MCF 10A (cell line): ENCODE results near the gene ULK2. TPM values are rescaled to one million over a fixed set of nuclear protein-coding genes. Genes with fewer than 3 reads are reported as not detected.

Experiments
- BruUV-seq: library from RNA; stranded (reverse); fragments of 400-500 nt; replicated peaks from 2 replicates; lab custom pipeline; 2021; lab: Mats Ljungman, UMichigan
- CTCF ChIA-PET: fragments of 300-600 bp; sonication (Branson Sonifier 250); formaldehyde crosslinking; extraction: SDS; loops from one replicate; lab custom pipeline; 2021; ENCODE audit warnings: antibody characterized with exemption, inconsistent platforms; lab: Yijun Ruan, JAX
- POLR2A ChIA-PET: fragments of 300-600, 350-650 bp; sonication (Branson Sonifier 250); formaldehyde crosslinking; extraction: SDS; loops from one replicate; lab custom pipeline; 2020; ENCODE audit warnings: antibody characterized with exemption, inconsistent platforms; lab: Yijun Ruan, JAX
- DNase-seq: peaks from one replicate; pipeline ENCODE4 v3.0.0-alpha.2; 2018; ENCODE audit not compliant: unreplicated experiment
- H3K27ac Mint-ChIP-seq: one replicate; pipeline ENCODE4 v1.8.0; 2022; ENCODE audit warnings: mild to moderate bottlenecking, low read depth, mixed read lengths; ENCODE audit not compliant: unreplicated experiment
- H3K27me3 Mint-ChIP-seq: one replicate; pipeline ENCODE4 v1.8.0; 2022; ENCODE audit warnings: mixed read lengths; ENCODE audit not compliant: insufficient read depth, unreplicated experiment
- H3K36me3 Mint-ChIP-seq: one replicate; pipeline ENCODE4 v1.8.0; 2022; ENCODE audit warnings: mild to moderate bottlenecking, moderate library complexity, mixed read lengths; ENCODE audit not compliant: insufficient read depth, unreplicated experiment
- H3K4me1 Mint-ChIP-seq: one replicate; pipeline ENCODE4 v1.8.0; 2022; ENCODE audit warnings: mixed read lengths; ENCODE audit not compliant: insufficient read depth, unreplicated experiment
- H3K4me3 Mint-ChIP-seq: one replicate; pipeline ENCODE4 v1.8.0; 2022; ENCODE audit warnings: mild to moderate bottlenecking, moderate library complexity, mixed read lengths; ENCODE audit not compliant: unreplicated experiment
- H3K9me3 Mint-ChIP-seq: one replicate; pipeline ENCODE4 v1.8.0; 2022; ENCODE audit warnings: mixed read lengths; ENCODE audit not compliant: unreplicated experiment
- CTCF ChIP-seq: fragments of 200-600 bp; IDR thresholded peaks from one replicate; pipeline ENCODE4 v1.8.0; 2022; ENCODE audit warnings: antibody characterized with exemption, mild to moderate bottlenecking; ENCODE audit not compliant: unreplicated experiment
- intact Hi-C: fragments of 100-400 bp; cut with micrococcal nuclease; formaldehyde crosslinking; loops from 2 replicates; pipeline ENCODE4 v1.14.1; 2022
- total RNA-seq: library from RNA; stranded (reverse); gene quantifications from 2 replicates; pipeline ENCODE4 v1.2.3, GENCODE V29; 2022

Gene ULK2
- total RNA-seq, 1 experiment from 2014 or later: 7.9 TPM

- no peaks in the 10 kb centered on the region for H3K27me3 Mint-ChIP-seq
These were observed 18.4 kb upstream of the ULK2 start for GRCh38 chr17:19886116-19886515.

GRCh38 chr17:19883537-19884215, 15.9 kb upstream of the ULK2 start:
- no peaks in the 10 kb centered on the region for H3K36me3 Mint-ChIP-seq
- ChIA-PET CTCF (interaction anchor here (0.7 kb wide), 1 partner anchor 15 kb away, joined by 3 read pairs; no protein-coding TSS in a partner anchor), POLR2A (no interaction called here)

More at GRCh38 chr17:19886116-19886515, 18.4 kb upstream of the ULK2 start:
- no peaks in the 10 kb centered on the region for H3K36me3 Mint-ChIP-seq
- no peak overlapping the region for H3K27ac Mint-ChIP-seq
- intact Hi-C loops: no loop called here
- BruUV-seq: no TSS peak
- H3K4me3 Mint-ChIP-seq: no peak overlapping the region
- CTCF ChIA-PET: no interaction called here
- POLR2A ChIA-PET: interaction anchor here (0.6 to 0.7 kb wide), 3 partner anchors 11 to 41 kb away, joined by 3 to 5 read pairs (median 4); no protein-coding TSS in a partner anchor
- H3K9me3 Mint-ChIP-seq: no peaks in the 10 kb centered on the region
- TF ChIP-seq CTCF: no peak
- no peak for DNase-seq
- no peaks in the 10 kb centered on the region for H3K4me1 Mint-ChIP-seq

GRCh38 chr17:19880393-19880792, 12.7 kb upstream of the ULK2 start:
- TF ChIP-seq CTCF: no peak
- Mint-ChIP-seq H3K27ac (no peak overlapping the region), H3K4me1 (no peaks in the 10 kb centered on the region), H3K36me3 (no peaks in the 10 kb centered on the region), H3K9me3 (no peaks in the 10 kb centered on the region), H3K27me3 (peaks cover 25% of the 10 kb centered on the region), H3K4me3 (no peak overlapping the region)
- intact Hi-C loops: no loop called here
- ChIA-PET POLR2A (no interaction called here), CTCF (interaction anchor here (0.7 kb wide), 1 partner anchor 13 kb away, joined by 3 read pairs; the partner anchor contains the start of gene ULK2)
- no TSS peak for BruUV-seq
- no peak for DNase-seq

More at GRCh38 chr17:19883537-19884215, 15.9 kb upstream of the ULK2 start:
- Mint-ChIP-seq H3K4me3 (no peak overlapping the region), H3K4me1 (no peaks in the 10 kb centered on the region), H3K27ac (no peak overlapping the region), H3K9me3 (no peaks in the 10 kb centered on the region), H3K27me3 (peaks cover 14% of the 10 kb centered on the region)
- no peak for TF ChIP-seq CTCF
- intact Hi-C loops: no loop called here
- BruUV-seq: no TSS peak
- DNase-seq: no peak

- intact Hi-C loops: no loop called here
- ChIA-PET POLR2A (interaction anchor here (0.6 kb wide), 1 partner anchor 49 kb away, joined by 3 read pairs; no protein-coding TSS in a partner anchor), CTCF (no interaction called here)
- H3K36me3 Mint-ChIP-seq: no peaks in the 10 kb centered on the region
- peaks cover 25% of the 10 kb centered on the region for H3K27me3 Mint-ChIP-seq
- H3K9me3 Mint-ChIP-seq: no peaks in the 10 kb centered on the region
- TF ChIP-seq CTCF: no peak
- BruUV-seq: no TSS peak
- no peaks in the 10 kb centered on the region for H3K4me1 Mint-ChIP-seq
- no peak overlapping the region for H3K27ac Mint-ChIP-seq
- no peak overlapping the region for H3K4me3 Mint-ChIP-seq
- no peak for DNase-seq
These were observed 9.7 kb upstream of the ULK2 start for GRCh38 chr17:19877364-19877945.
